ENCODE results near the gene DMBX1.

DMBX1 gene

DNA sequence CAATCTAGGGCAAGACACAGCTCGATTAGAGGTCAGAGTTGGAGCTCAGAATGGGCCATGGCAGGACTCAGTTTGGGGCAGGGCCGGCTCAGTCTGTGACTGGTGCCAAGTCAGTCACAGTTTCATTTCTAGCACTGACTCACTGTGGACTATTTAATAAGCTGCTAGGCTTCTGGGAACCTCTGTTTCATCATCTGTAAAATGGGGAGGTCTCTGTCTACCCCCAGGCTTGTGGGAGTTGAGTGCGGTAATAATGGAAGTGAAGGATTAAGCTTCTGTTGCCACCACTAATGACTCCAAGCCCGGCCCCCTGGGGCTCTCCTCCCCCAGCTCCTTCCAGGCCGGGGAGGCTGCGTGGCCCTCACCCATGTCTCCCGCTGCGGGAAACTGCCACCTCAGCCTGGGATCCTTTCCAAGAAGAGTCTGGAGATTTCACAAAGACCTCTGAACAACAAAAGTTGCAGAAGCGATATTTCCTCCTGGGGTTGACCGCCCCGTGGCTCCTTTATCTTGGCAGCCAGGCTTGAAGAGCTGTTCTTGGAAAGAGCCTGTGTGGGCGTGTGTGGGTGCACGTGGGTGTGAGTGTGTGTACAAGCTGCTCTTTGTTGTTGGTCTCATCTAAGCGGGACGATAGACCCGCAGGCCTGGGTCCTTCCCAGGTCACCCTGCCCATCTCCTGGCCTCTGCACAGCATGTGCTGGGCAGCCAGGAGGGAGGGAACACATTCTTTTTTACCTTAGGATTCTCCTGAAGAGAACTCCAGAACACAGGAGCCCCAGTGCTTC is 32.7 kb downstream of the DMBX1 start:
- Histone ChIP-seq H3K27me3 (no peaks in the 10 kb centered on the region), H3K4me3 (ENCODE audit: low read depth, low read length) (no peak overlapping the region), H3K9me3 (no peaks in the 10 kb centered on the region), H3K4me1 (no peaks in the 10 kb centered on the region), H3K36me3 (no peaks in the 10 kb centered on the region)
- TF ChIP-seq, protein P1, sequence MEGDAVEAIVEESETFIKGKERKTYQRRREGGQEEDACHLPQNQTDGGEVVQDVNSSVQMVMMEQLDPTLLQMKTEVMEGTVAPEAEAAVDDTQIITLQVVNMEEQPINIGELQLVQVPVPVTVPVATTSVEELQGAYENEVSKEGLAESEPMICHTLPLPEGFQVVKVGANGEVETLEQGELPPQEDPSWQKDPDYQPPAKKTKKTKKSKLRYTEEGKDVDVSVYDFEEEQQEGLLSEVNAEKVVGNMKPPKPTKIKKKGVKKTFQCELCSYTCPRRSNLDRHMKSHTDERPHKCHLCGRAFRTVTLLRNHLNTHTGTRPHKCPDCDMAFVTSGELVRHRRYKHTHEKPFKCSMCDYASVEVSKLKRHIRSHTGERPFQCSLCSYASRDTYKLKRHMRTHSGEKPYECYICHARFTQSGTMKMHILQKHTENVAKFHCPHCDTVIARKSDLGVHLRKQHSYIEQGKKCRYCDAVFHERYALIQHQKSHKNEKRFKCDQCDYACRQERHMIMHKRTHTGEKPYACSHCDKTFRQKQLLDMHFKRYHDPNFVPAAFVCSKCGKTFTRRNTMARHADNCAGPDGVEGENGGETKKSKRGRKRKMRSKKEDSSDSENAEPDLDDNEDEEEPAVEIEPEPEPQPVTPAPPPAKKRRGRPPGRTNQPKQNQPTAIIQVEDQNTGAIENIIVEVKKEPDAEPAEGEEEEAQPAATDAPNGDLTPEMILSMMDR (IDR thresholded peaks at IDR 0.05; ENCODE audit: low read depth, low read length) = no peak
- DNase-seq = no peak

DNA sequence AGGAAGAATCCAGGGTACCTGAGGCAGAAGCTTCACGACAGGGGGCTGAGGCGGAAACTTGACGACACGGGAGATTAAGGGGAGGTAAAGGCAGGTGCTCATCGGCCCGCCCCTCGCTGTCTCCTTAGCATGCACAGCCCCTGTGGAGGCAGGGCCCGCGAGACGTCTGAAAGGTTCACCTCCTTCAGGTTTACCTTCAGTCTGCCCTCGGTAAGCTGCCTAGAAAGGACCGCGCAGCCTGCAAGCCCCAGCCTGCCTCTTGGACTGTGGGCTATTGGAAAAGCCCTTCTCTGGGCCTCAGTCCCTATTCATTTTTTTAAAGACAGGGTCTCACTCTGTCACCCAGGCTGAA is 33.3 kb downstream of the DMBX1 start:
- H3K36me3 ChIP-seq = no peaks in the 10 kb centered on the region
- H3K4me1 ChIP-seq = no peaks in the 10 kb centered on the region
- TF ChIP-seq, protein P1 (IDR thresholded peaks at IDR 0.05; ENCODE audit: low read depth, low read length) = no peak
- H3K4me3 ChIP-seq (ENCODE audit: low read depth, low read length) = no peak overlapping the region
- no peaks in the 10 kb centered on the region for H3K27me3 ChIP-seq
- DNase-seq = no peak
- H3K9me3 ChIP-seq = no peaks in the 10 kb centered on the region

DNA sequence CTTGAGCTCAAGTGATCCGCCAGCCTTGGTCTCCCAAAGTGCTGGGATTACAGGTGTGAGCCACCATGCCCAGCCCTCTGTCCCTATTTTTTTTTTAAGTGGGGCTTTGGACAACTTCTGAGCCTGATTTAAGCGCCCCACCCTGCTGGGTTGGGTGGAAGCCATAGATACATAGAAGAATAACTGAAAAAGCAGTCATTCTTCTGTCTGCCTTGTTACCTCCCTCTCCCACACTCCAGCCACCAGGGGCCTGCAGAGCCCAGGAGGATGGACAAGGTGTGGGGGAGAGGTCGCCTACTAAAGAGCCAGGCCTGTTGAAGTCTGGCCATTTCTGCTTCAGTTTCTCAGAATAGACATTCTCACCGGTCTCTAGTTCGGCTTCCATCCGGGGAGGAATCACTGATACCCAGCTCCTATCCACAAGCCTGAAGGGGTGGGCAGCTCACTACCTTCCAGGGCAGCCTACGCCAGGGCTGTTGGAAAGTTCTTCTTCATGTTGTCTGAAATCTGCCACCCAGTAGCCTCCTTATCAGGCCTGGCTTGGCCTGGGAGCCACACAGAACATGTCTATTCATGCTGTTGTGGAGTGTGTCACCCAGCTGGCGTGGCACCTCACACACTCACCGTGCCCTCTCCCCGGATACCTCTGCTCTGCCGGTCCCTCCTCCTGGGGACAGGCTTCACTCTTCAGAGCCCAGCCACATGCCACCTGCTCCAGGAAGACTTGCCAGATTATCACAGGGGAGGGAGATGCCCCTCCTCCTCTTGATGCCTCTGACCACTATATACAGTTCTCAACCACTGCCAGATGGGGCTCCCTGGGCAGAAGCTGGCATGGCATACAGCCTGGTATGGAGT is 34.1 kb downstream of the DMBX1 start:
- H3K27me3 ChIP-seq = no peaks in the 10 kb centered on the region
- DNase-seq = no peak
- no peak overlapping the region for H3K4me3 ChIP-seq (ENCODE audit: low read depth, low read length)
- TF ChIP-seq, protein P1 (IDR thresholded peaks at IDR 0.05; ENCODE audit: low read depth, low read length) = no peak
- H3K36me3 ChIP-seq = no peaks in the 10 kb centered on the region
- no peaks in the 10 kb centered on the region for H3K9me3 ChIP-seq
- H3K4me1 ChIP-seq = no peaks in the 10 kb centered on the region

DNA sequence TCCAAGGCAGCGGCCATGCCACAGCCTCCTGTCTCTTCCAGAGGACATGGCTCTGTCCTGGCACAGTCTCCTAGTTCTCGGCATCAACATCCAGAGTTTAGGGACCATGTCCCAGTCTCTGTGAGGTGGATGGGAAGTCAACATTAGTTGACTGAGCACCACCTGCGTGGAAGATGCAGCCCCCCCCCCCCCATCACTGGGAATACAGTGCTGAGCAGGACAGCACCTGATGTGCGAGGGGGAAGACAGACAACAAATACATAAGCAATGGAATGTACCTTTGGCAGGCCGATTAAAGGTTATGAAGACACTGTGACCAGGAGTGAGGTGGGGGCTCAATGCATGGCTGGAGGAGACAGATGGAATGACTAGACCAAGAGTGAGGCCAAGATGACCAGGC is 35.2 kb downstream of the DMBX1 start:
- no peaks in the 10 kb centered on the region for H3K27me3 ChIP-seq
- no peak overlapping the region for H3K4me3 ChIP-seq (ENCODE audit: low read depth, low read length)
- TF ChIP-seq, protein P1 (IDR thresholded peaks at IDR 0.05; ENCODE audit: low read depth, low read length) = no peak
- H3K9me3 ChIP-seq = no peaks in the 10 kb centered on the region
- H3K4me1 ChIP-seq = no peaks in the 10 kb centered on the region
- no peaks in the 10 kb centered on the region for H3K36me3 ChIP-seq
- DNase-seq = no peak

DNA sequence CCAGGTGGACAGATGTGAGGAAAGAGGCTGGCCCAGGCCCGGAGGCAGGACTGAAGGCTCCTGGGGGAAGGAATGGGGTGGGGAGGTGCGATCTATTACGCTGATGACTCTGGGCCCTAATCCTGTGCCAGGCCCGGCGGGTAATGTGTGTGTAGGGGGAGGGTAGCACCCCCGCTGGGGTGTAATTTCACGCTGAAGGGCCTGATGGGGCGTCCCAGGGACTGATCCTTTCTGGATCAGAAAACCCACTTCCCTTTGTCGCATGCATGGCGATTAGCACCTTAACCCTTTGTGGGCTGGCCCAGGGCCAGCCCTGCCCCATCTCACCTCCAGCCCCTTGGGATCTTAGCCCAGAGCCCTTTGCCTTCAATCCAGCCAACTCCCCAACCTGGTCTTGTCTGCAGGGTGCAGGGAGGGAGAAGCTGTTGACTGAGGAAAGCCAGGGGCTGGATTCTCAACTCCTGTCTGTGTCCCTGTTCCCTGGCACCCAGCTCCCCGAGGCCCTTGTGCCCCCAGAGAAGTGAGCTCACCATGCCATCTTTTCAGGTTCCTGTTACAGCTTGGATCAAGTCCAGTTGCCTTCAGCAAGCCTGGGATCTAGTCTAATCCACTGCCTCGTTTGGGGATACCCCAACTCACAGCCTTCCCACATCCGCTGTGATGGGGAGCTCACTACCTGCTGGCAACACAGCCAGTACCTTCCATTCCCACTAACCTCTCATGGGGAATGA is 35.8 kb downstream of the DMBX1 start:
- H3K36me3 ChIP-seq = no peaks in the 10 kb centered on the region
- TF ChIP-seq, protein P1 (IDR thresholded peaks at IDR 0.05; ENCODE audit: low read depth, low read length) = no peak
- H3K27me3 ChIP-seq = no peaks in the 10 kb centered on the region
- no peaks in the 10 kb centered on the region for H3K9me3 ChIP-seq
- no peak for DNase-seq
- H3K4me3 ChIP-seq (ENCODE audit: low read depth, low read length) = no peak overlapping the region
- no peaks in the 10 kb centered on the region for H3K4me1 ChIP-seq
